Stimulated activated naive CD4-positive, alpha-beta T cell (primary cell): ENCODE results near the gene MMS19.
"Not testable (repeated sequence)": the region's sequence is repeated elsewhere in the genome, so short reads cannot be mapped to it uniquely, and the experiment has no call there.

Source experiments
- DNase-seq, 6 experiments: peaks; one replicate each; lab custom pipeline; 2025; lab: John Stamatoyannopoulos, UW

Gene MMS19

DNA sequence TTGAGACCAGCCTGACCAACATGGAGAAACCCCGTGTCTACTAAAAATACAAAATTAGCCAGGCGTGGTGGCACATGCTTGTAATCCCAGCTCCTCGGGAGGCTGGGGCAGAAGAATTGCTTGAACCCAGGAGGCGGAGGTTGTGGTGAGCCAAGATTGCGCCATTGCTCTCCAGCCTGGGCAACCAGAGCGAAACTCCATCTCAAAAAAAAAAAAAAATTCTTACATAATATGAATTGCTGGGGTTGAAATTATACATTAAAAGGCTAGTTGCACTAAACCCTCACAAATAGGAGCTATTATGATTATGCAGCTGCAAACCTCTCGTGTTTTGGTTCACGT, 74.5 kb downstream of the MMS19 start:
- DNase-seq = not testable (repeated sequence)

DNA sequence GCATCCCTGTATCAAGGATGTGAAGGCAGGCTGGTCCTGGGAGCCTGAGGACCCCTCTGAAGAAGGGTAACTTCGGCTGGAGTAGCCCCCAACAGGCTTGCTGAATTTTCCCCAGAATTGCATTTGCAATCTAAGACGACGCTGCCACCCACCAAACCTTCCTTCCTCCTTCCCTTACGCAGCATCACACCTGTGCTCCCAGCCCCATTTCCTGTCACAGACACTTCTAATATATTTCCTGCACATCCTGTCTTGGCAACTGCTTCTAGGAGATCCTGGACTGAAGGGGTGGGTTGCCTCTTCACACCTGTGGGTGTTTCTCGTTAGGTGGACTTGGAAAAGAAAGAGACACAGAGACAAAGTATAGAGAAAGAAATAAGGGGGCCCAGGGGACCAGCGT, 81.7 kb downstream of the MMS19 start:
- DNase-seq = no peak

DNA sequence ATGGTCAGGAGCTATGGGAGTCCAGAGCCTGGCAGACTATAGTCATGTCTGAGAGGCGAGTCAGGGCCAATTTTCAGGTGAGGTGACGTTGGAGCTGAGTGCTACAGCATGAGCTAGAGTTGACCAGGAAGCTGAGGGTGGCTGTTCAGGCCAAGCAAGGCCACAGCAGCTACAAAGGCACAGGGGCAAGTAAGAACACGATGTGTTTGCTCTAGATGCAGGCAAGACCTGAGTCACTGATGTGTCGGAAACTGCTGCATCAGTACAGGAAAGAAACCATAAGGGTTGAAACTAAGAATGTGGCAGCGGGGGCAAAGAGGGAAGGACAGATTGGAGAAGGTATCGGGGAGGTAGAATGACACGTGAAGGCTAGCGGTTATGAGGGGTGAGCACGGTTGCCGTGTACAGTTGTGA, 85.3 kb downstream of the MMS19 start:
- DNase-seq = no peak

DNA sequence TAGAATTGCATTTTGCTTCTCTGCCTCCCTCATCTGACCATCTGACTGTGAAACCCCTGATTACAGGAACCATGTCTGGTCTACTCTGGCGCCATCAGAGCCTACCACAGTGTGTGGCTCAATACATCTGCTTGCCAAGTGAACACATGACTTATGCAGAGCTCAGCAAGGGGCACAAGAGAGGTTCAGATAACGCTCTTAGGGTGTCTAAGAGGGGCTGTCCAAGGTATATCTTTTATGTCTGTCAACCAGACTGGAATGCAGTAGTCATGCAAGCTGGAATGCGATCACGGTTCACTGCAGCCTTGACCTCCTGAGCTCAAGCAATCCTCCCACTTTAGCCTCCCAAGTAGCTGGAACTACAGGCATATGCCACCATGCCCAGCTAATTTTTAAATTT, 86.8 kb downstream of the MMS19 start:
- DNase-seq = no peak

DNA sequence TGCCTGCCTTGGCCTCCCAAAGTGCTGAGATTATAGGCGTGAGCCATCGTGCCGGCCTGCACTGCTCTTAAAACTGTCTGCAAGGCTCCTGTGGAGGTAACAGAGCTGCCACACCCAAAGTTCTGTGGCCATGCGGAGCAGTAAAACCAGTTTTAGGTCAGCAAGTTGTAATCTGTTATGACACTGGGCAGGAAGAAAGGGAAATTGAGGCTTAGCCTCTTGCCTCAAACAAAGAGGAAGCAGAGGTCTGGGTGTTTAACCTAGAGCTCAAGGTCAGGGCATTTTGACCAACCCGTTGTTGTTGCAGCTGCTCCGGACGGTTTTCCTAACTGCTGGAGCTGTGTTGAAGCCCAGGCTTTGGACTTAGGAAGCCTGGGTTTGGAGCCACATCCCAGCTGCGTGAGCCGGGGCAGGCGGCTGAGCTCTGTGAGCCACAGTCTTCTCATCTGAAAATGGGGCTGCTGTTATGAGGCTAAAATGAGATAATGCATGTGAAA, 89.7 kb downstream of the MMS19 start:
- DNase-seq = no peak
